Ascending aorta (tissue), 2 donors: ENCODE results near the gene ARSI. TPM values are rescaled to one million over a fixed set of nuclear protein-coding genes. Genes with fewer than 3 reads are reported as not detected.

Source experiments
- DNase-seq, 2 donors: peaks; one replicate each; pipeline ENCODE4 v3.0.0-alpha.2; 2019; ENCODE audit warnings: low spot score in 2 of 2
- H3K27ac ChIP-seq, 2 donors: fragments of 200-600 bp; sonication (generic); one replicate each; pipeline ENCODE4 v1.5.1; 2016 to 2017; ENCODE audit warnings: mild to moderate bottlenecking in 1 of 2
- H3K27me3 ChIP-seq: fragments of 200-600 bp; sonication (generic); one replicate; pipeline ENCODE4 v1.5.1; 2017
- H3K36me3 ChIP-seq, 2 donors: fragments of 200-600 bp; sonication (generic); one replicate each; pipeline ENCODE4 v1.5.1; 2016
- H3K4me1 ChIP-seq, 2 donors: fragments of 200-600 bp; sonication (generic); one replicate each; pipeline ENCODE4 v1.5.1; 2016 to 2017; ENCODE audit warnings: mild to moderate bottlenecking in 1 of 2
- H3K4me3 ChIP-seq, 2 donors: fragments of 200-600 bp; sonication (generic); one replicate each; pipeline ENCODE4 v1.5.1; 2016 to 2017; ENCODE audit warnings: mild to moderate bottlenecking in 1 of 2
- H3K9me3 ChIP-seq, 2 donors: fragments of 200-600 bp; sonication (generic); one replicate each; pipeline ENCODE4 v1.5.1; 2016
- CTCF ChIP-seq, 3 experiments: fragments of 200-600 bp in 2 of 3; fragments of 450-650 bp in 1 of 3; sonication (generic) in 2 of 3; IDR thresholded peaks; one replicate each; pipeline ENCODE4 v1.5.1; 2016 to 2019; ENCODE audit warnings: antibody characterized with exemption in 3 of 3, mild to moderate bottlenecking in 1 of 3, moderate library complexity in 1 of 3
- intact Hi-C: fragments of 100-400 bp; cut with DNase I; formaldehyde crosslinking; loops from one replicate; pipeline ENCODE4 v1.15.1; 2023
- total RNA-seq: library from RNA; depleted of rRNA; stranded (reverse); fragments of >200 nt; gene quantifications from one replicate; pipeline ENCODE4 v1.1.0, GENCODE V29; 2016

The ARSI gene
- total RNA-seq, 1 donor from 2014 or later, result not detected

- intact Hi-C loops, result no loop called here
Observed at GRCh38 chr5:150266871-150267291, 35.8 kb downstream of the ARSI start.

GRCh38 chr5:150265870-150266383 is 36.8 kb downstream of the ARSI start:
- intact Hi-C loops, result no loop called here
- no peak for TF ChIP-seq CTCF (IDR thresholded peaks at IDR 0.05)
- H3K36me3 ChIP-seq, result no peaks in the 10 kb centered on the region
- H3K27me3 ChIP-seq, result no peaks in the 10 kb centered on the region
- no peaks in the 10 kb centered on the region for H3K9me3 ChIP-seq
- H3K4me3 ChIP-seq, result no peak overlapping the region
- no peaks in the 10 kb centered on the region for H3K4me1 ChIP-seq
- no peak overlapping the region for H3K27ac ChIP-seq
- no peak for DNase-seq

More at GRCh38 chr5:150266871-150267291, 35.8 kb downstream of the ARSI start:
- no peak for DNase-seq
- no peaks in the 10 kb centered on the region for H3K9me3 ChIP-seq
- no peaks in the 10 kb centered on the region for H3K27me3 ChIP-seq
- no peak for TF ChIP-seq CTCF (IDR thresholded peaks at IDR 0.05)
- H3K27ac ChIP-seq, result no peak overlapping the region
- H3K4me3 ChIP-seq, result no peak overlapping the region
- H3K36me3 ChIP-seq, result no peaks in the 10 kb centered on the region
- H3K4me1 ChIP-seq, result no peaks in the 10 kb centered on the region

- H3K4me3 ChIP-seq, result no peak overlapping the region
- no peaks in the 10 kb centered on the region for H3K27me3 ChIP-seq
- no peak overlapping the region for H3K27ac ChIP-seq
- DNase-seq, result no peak
- no peak for TF ChIP-seq CTCF (IDR thresholded peaks at IDR 0.05)
- intact Hi-C loops, result no loop called here
- H3K9me3 ChIP-seq, result no peaks in the 10 kb centered on the region
- no peaks in the 10 kb centered on the region for H3K4me1 ChIP-seq
- no peaks in the 10 kb centered on the region for H3K36me3 ChIP-seq
Observed at GRCh38 chr5:150264667-150265603, 37.8 kb downstream of the ARSI start.

DNA sequence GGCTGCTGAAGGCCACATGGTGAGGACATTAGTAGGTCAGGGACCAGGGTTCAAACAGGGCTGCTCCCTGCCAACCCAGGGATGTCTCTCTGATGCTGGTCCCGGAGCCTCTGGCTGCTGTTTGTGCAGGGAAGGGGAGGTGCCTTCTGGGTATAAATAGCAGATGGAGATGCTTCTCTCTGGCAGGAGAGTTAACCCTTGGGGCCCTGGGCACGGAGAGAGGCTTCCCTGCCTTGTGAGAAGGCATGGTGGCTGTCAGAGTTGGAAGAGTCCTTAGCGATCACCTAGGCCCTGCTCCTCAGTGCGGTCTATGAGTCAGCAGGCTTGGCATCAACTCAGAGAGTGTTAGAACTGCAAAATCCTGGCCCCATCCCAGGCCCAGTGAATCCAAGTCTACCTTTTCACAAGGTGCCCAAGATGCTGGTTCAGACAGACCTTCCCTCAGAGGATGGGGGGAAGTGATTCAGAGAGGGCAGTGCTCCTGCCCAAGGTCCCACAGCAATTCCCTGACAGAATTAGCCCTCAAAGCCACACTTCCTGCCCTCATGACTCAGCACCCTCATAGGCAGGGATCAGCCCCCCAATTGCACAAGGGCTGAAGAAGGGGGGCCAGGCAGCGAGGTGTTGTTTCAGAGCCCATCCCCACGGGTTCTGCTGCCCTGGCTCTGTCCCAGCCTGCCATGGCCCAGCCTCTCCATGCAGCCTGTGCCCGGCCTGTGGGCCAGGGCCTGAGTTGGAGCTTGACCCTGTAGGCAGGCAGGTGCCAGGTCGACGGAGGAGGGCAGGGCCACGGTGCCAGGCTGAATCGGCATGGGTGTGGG is 38.7 kb downstream of the ARSI start:
- H3K36me3 ChIP-seq, result no peaks in the 10 kb centered on the region
- TF ChIP-seq CTCF (IDR thresholded peaks at IDR 0.05), result no peak
- no peaks in the 10 kb centered on the region for H3K27me3 ChIP-seq
- no peaks in the 10 kb centered on the region for H3K9me3 ChIP-seq
- no peak overlapping the region for H3K27ac ChIP-seq
- H3K4me1 ChIP-seq, result no peaks in the 10 kb centered on the region
- intact Hi-C loops, result no loop called here
- no peak for DNase-seq
- H3K4me3 ChIP-seq, result no peak overlapping the region

GRCh38 chr5:150263375-150263775 is 39.3 kb downstream of the ARSI start:
- intact Hi-C loops, result no loop called here
- Histone ChIP-seq H3K4me3 (no peak overlapping the region), H3K4me1 (no peaks in the 10 kb centered on the region), H3K27me3 (no peaks in the 10 kb centered on the region), H3K27ac (no peak overlapping the region), H3K9me3 (no peaks in the 10 kb centered on the region), H3K36me3 (no peaks in the 10 kb centered on the region)
- no peak for TF ChIP-seq CTCF (IDR thresholded peaks at IDR 0.05)
- DNase-seq, result no peak
